NCI-H774 (cell line): ENCODE results near the gene ZNF385C.
"Not testable (repeated sequence)": the region's sequence is repeated elsewhere in the genome, so short reads cannot be mapped to it uniquely, and the experiment has no call there.

Source experiments
- DNase-seq: peaks from one replicate; lab custom pipeline; 2025; lab: John Stamatoyannopoulos, UW

ZNF385C gene

GRCh38 chr17:42019509-42020404 is 78.5 kb downstream of the ZNF385C start, which contains the start of gene NKIRAS2:
Gene NKIRAS2 (plus strand): TSS chr17:42020090. CDS start chr17:42021578, 1,488 bp downstream.
- peak; percentile 97 for DNase-seq

- no peak for DNase-seq
Measured at GRCh38 chr17:42018988-42019387, 79.3 kb downstream of the ZNF385C start.

GRCh38 chr17:42018339-42018738 is 79.9 kb downstream of the ZNF385C start:
- no peak for DNase-seq

- no peak for DNase-seq
Measured at GRCh38 chr17:42017866-42018200, 80.4 kb downstream of the ZNF385C start.

GRCh38 chr17:42016941-42017865 is 81.1 kb downstream of the ZNF385C start, which contains the start of gene DNAJC7:
Gene DNAJC7 (minus strand): TSS chr17:42017439. CDS start chr17:42017416, 23 bp downstream.
- peak; percentile 97 for DNase-seq

DNA sequence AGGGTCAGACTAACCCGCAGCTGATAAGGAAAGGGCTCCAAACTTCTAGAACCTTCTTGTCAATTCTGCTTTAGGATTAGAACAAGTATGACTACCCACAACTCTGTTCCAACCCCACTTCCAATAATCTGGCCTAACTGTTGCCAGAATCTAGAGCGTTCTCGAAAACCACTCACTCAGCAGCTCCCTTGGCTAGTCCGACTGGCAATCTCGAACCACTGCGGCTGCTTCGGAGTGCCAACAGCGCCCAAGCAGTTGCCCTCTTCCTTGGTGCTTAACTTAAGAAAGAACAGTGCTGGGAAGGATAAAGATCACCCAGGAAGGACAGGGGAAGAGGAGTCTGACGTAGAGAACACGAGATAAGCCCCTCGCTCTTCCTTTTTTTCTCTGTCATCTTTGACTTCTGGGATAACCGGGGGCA is 81.9 kb downstream of the ZNF385C start:
- DNase-seq, result no peak

GRCh38 chr17:42013740-42014139 is 84.5 kb downstream of the ZNF385C start:
- DNase-seq, result not testable (repeated sequence)

DNA sequence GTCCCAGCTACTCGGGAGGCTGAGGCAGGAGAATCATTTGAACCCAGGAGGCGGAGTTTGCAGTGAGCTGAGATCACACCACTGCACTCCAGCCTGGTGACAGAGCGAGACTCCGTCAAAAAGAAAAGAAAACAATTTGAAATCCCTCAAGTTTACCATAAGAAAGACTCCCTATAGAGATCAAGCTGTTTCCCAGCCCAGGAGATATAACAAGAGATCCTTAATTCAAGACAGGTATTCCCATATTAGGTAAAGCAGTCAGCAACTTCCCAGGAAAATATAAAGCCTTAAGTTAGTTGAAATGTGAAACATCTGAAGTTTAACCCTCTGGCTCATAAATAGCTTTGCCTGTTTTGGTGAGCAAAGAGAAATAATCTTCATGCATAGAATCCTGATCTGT is 85.9 kb downstream of the ZNF385C start:
- DNase-seq, result not testable (repeated sequence)

- no peak for DNase-seq
Measured at GRCh38 chr17:42010898-42011516, 87.3 kb downstream of the ZNF385C start.

DNA sequence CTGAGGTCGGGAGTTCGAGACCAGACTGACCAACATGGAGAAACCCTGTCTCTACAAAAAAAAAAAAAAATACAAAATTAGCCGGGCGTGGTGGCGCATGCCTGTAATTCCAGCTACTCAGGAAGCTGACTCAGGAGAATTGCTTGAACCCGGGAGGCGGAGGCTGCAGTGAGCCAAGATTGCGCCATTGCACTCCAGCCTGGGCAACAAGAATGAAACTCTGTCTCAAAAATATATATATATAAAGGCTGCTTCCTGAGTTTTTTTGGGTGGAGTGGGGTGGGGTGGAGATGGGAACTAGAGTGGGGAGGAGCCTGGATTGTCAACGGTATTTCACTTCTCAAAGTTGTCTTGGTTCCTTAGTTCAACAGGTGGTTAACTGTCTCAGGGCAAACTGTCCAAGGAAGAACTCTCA is 88.0 kb downstream of the ZNF385C start:
- DNase-seq, result not testable (repeated sequence)

DNA sequence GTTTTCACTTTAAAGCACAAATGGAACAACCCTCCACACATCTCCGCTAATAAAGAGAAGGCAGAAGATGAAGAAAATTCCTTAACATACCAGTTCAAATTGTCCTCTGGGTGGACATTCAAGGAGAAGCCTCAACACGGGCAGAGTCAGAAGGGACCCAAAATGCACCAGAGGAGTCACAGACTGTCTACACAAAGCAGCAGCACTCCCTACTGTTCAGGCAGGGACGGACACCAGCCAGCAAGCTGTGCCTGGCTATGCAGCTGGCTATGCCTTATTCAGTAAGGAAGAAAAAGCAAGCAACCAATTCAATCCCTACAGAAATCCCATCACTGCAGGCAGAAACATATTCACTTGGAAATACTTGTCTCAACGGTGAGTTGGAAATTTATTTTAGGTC is 89.1 kb downstream of the ZNF385C start:
- no peak for DNase-seq

- no peak for DNase-seq
Measured at GRCh38 chr17:42005166-42005565, 93.1 kb downstream of the ZNF385C start.

DNA sequence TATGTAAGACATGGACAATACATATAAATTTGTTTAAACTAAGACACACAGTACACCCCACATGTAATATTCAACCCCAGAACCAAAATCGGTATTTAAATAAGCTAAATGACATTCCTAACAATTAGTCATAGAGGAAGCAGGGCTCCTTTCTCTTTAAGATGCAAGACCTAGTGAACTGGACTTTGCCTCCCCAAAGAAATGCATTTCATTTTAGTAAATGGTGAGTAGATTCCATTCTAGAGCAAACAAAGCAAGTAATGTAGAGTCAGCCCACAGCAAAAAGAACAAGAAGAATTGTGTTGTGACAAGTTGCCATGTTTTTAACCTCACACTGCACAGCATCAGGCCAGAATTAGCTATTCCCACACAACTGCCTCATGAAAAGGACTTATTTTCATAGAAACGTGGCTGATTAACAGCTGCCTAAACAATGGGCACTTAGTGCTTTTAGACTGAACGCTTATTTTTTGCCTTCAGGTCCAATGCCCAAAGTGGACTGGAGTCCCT is 95.4 kb downstream of the ZNF385C start:
- no peak for DNase-seq

DNA sequence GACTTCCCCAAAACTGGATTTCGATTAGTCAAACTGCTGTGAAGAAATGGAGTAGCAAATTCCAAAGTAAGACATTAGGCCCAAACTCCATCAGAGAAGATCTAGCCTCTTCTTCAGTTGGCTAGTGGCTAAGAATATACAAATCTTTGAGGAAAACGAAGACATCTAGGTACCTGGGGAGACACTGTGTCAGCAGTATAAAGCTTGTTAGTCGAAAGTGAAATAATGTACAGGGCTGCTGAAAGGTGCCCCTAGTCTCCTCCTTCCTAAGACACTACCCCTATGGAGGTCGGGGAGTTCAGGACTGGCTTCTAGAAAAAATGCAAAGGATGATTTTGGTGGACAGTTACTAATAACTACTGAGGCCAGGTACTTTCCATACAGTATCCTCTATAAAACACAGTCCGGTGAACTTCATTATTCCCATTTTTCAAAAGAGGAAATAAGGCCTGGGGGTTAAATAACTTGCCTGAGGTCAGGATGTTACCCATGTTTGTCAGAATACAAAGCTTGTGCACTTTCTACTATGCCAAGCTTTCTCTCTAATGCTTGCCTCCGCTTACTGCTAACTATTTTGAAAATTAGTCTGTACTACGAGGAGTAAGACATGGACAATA is 96.0 kb downstream of the ZNF385C start:
- no peak for DNase-seq

DNA sequence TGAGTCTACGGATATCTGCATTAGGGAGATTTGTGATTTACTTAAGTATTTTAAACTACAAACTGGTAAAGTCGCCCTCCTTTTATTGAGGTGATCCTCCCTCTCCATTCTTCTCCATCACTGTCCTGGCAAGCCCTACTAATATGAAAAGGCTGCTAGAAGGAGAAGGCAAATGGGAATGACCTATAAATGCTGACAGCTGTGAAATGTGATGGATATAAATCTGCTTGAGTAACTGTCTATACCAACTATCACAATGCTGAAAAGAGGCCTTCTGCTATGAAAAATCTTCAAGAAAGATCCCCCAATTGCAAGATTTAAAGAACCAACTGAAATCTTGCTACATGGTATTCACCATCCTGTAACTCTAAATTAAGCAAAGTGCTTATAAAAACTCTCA is 96.5 kb downstream of the ZNF385C start:
- no peak for DNase-seq

DNA sequence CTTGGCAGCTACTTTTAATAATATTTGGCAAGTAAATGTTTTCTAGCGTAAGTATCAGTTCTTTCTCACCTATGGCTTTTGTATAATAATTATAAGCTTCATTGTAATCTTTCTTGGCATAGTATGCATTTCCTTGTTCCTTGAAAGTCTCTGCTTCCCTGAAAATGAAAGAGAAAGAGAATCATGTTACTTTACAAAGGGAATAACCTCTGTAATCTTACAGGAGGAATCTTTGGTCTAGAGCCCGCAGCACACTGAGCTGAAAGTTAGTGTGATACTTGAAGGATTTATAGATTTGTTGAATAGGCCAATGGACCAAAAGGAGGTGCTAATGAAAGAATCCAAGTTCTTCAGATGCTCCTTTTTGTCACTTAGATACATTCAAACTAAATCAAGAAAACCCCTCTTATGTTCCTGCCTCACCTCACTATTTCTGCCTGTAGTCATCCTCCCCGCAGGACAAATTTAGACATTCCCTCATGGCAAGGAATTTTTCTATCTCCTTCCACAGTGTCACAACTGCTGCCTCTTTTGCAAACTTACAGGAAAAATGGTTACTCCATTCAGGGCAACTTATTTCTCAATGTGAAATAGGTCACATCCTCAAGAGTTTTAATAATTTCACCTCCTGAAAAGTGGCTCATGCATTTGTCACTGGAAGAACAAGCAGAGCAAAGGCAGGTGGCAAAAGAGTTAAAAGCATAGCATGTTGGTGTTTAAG is 97.7 kb downstream of the ZNF385C start:
- no peak for DNase-seq

DNA sequence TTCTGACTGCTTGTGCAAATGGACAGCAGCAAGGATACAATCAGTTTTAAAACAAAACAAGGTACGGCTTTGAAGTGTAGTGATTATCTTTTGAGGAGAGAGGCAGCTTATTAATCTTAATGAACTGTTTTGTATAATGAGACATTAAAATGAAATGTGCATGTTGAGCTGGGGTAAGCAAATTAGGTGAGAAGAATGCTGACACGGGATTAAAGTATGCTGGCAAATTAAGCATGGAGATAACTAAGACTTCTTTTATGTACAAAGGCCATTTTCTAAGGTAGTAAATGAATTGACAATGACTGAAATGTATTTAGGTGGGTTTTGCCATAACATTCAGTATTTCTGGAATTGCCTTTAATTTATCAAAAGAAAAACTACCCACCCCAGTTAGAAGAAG is 99.8 kb downstream of the ZNF385C start:
- no peak for DNase-seq

- DNase-seq, result no peak
Measured at GRCh38 chr17:41996855-41997164, 101.5 kb downstream of the ZNF385C start.

DNA sequence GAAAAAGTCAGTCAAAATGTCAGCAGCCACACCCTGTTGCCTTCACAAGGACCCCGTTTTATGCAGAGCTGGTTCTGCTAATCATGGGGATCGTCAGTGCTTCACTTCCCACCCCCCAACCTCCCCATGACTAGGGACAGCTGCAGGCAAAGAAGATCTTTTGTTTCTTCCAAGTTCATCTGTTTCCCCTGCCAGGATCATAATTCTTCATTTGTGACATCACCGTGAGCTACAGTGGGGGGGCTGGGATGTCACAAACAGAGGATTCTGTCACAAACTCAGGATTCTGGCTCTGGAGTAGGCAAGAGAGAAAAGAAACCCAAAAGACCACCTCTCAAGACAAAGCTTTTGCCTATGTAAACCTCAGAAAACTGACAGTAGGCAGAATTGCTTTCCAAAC is 105.7 kb downstream of the ZNF385C start:
- no peak for DNase-seq

- no peak for DNase-seq
Measured at GRCh38 chr17:41989702-41990419, 108.4 kb downstream of the ZNF385C start.
